Mesendoderm (in vitro differentiated cells): Measurements from ENCODE around the gene PGBD5.

ENCODE experiments used
- DNase-seq: peaks from one replicate; pipeline ENCODE4 v3.0.0; 2013
- H2AK5ac ChIP-seq: 2 replicates; pipeline ENCODE4 v1.6.1; 2013; ENCODE audit warnings: low read length, inconsistent platforms
- H2BK120ac ChIP-seq: 2 replicates; pipeline ENCODE4 v1.6.1; 2013; ENCODE audit warnings: low read depth, mild to moderate bottlenecking, low read length, moderate library complexity, mixed read lengths
- H2BK15ac ChIP-seq: replicated peaks from 2 replicates; pipeline ENCODE4 v1.6.1; 2013; ENCODE audit warnings: low read depth, mild to moderate bottlenecking, moderate library complexity
- H2BK5ac ChIP-seq: 2 replicates; pipeline ENCODE4 v1.6.1; 2013; ENCODE audit warnings: low read length, inconsistent platforms
- H3K18ac ChIP-seq: 2 replicates; pipeline ENCODE4 v1.6.1; 2013; ENCODE audit warnings: mild to moderate bottlenecking, low read length, mixed read lengths
- H3K23ac ChIP-seq: one replicate; pipeline ENCODE4 v1.6.1; 2013; ENCODE audit warnings: low read length
- H3K27ac ChIP-seq: 2 replicates; pipeline ENCODE4 v1.5.1; 2013; ENCODE audit warnings: low read depth, mild to moderate bottlenecking, inconsistent platforms, low read length, moderate library complexity
- H3K27me3 ChIP-seq: 2 replicates; pipeline ENCODE4 v1.6.1; 2013; ENCODE audit warnings: low read length, control low read depth, mild to moderate bottlenecking, inconsistent platforms; ENCODE audit not compliant: insufficient read depth, poor library complexity
- H3K36me3 ChIP-seq: 2 replicates; pipeline ENCODE4 v1.6.1; 2013; ENCODE audit warnings: low read length, inconsistent platforms; ENCODE audit not compliant: control insufficient read depth, insufficient read depth
- H3K4ac ChIP-seq: one replicate; pipeline ENCODE4 v1.6.1; 2013; ENCODE audit warnings: low read depth, mild to moderate bottlenecking, low read length, moderate library complexity
- H3K4me1 ChIP-seq: 2 replicates; pipeline ENCODE4 v1.6.1; 2013; ENCODE audit warnings: low read depth, low read length, inconsistent platforms; ENCODE audit not compliant: control insufficient read depth
- H3K4me2 ChIP-seq: 2 replicates; pipeline ENCODE4 v1.6.1; 2013; ENCODE audit warnings: low read length
- H3K4me3 ChIP-seq: 2 replicates; pipeline ENCODE4 v1.5.1; 2013; ENCODE audit warnings: mild to moderate bottlenecking, low read length
- H3K56ac ChIP-seq: one replicate; pipeline ENCODE4 v1.6.1; 2013; ENCODE audit warnings: low read length
- H3K79me1 ChIP-seq: 2 replicates; pipeline ENCODE4 v1.6.1; 2013; ENCODE audit warnings: low read length, inconsistent platforms
- H3K79me2 ChIP-seq: 2 replicates; pipeline ENCODE4 v1.6.1; 2013; ENCODE audit warnings: mild to moderate bottlenecking, low read length; ENCODE audit not compliant: control insufficient read depth, insufficient read depth
- H3K9ac ChIP-seq: 2 replicates; pipeline ENCODE4 v1.6.1; 2013; ENCODE audit warnings: low read length, inconsistent platforms
- H4K5ac ChIP-seq: one replicate; pipeline ENCODE4 v1.6.1; 2013; ENCODE audit warnings: low read length
- H4K8ac ChIP-seq: one replicate; pipeline ENCODE4 v1.6.1; 2013; ENCODE audit warnings: low read depth, mild to moderate bottlenecking, control low read depth, low read length, moderate library complexity
- WGBS: extraction: QIAGEN DNeasy Blood & Tissue Kit; methylation state at CpG from one replicate; pipeline ENCODE4 v1.1.7; 2013; ENCODE audit warnings: low lambda C conversion rate, missing lambda C conversion rate; ENCODE audit not compliant: insufficient coverage; ENCODE audit errors: extremely low coverage; 5-methylcytosine and 5-hydroxymethylcytosine counted together

PGBD5 gene

DNA sequence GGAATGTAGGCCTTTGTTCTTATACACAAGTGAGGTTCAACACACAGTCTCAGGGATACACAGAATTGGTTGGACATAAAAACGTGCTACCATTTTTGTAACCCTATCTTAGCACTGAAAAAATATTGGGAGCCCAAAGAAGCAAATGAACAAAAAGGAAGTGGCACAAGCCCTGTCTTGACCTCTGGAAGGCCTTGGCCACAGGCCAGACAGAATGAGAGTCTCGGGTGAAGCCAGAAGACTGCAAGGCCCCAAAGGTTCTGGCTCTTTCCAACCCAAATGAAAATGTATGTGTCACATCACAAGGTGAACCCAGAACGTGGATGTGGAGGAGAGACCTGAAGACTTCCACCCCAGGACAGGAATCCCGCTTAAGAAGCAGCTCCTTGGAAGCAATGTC lies 57.3 kb downstream of the PGBD5 start:
- Histone ChIP-seq H3K4me2 (no peak overlapping the region), H3K4ac (no peak overlapping the region), H2AK5ac (no peak overlapping the region), H3K9ac (no peak overlapping the region), H3K27ac (no peak overlapping the region), H4K8ac (no peak overlapping the region), H3K4me1 (no peaks in the 10 kb centered on the region), H3K4me3 (no peak overlapping the region), H2BK15ac (no peak overlapping the region), H3K23ac (no peak overlapping the region), H2BK120ac (no peak overlapping the region), H3K79me1 (no peaks in the 10 kb centered on the region), H4K5ac (no peak overlapping the region), H3K56ac (no peak overlapping the region), H3K18ac (no peak overlapping the region), H3K36me3 (no peaks in the 10 kb centered on the region), H3K27me3 (no peaks in the 10 kb centered on the region), H2BK5ac (no peak overlapping the region), H3K79me2 (no peaks in the 10 kb centered on the region)
- DNase-seq = no peak
- no CpG with 5 or more reads among the region's 4 CpGs for WGBS

DNA sequence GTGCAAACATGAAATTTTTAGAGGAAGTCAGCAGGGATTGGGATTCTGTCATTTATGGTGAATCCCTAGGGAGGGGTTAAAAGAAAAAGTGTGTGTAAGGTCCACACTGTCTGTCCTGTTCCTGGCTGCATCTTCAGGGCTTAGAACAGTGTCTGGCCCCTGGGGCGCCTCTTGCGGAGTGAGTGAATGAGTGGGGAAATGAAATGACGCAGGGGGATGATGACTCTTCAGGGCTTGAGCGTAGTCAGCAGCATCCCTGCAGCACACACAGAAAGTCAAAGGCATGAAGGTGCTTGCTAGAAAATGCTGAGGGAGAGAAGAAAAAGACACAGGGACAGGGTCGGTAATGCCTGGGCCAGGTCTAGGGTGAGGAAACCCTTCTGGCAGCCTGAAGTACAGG lies 57.8 kb downstream of the PGBD5 start:
- Histone ChIP-seq H3K79me1 (no peaks in the 10 kb centered on the region), H3K27me3 (no peaks in the 10 kb centered on the region), H3K36me3 (no peaks in the 10 kb centered on the region), H3K9ac (no peak overlapping the region), H4K8ac (no peak overlapping the region), H3K23ac (no peak overlapping the region), H3K4me1 (no peaks in the 10 kb centered on the region), H2AK5ac (no peak overlapping the region), H3K79me2 (no peaks in the 10 kb centered on the region), H3K27ac (no peak overlapping the region), H2BK120ac (no peak overlapping the region), H3K56ac (no peak overlapping the region), H4K5ac (no peak overlapping the region), H2BK5ac (no peak overlapping the region), H3K4ac (no peak overlapping the region), H3K4me3 (no peak overlapping the region), H2BK15ac (no peak overlapping the region), H3K4me2 (no peak overlapping the region), H3K18ac (no peak overlapping the region)
- WGBS = no CpG with 5 or more reads among the region's 5 CpGs
- DNase-seq = no peak

DNA sequence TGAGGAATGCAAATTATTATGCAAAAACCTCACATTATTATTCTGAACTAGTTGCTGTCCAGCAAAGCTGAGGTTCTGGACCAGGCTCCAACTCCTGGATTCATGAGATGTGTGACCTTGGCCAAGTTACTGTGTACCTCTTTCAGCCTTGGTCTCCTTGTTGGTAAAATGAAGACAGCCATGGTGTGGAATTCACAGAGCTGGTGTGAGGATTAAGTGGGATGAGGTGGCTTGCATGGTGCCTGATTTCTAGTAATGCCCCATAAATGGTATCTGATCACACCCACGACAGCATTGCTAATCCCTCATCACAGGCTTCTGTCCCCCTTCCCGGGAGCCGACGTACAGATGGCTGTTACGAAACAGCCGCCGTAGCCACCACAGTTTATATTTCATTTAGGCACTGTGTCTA lies 59.6 kb downstream of the PGBD5 start:
- no peak overlapping the region for H3K27ac ChIP-seq
- no peaks in the 10 kb centered on the region for H3K79me1 ChIP-seq
- H3K27me3 ChIP-seq = no peaks in the 10 kb centered on the region
- no peak overlapping the region for H4K8ac ChIP-seq
- H2BK5ac ChIP-seq = no peak overlapping the region
- no peak overlapping the region for H2BK120ac ChIP-seq
- no peak overlapping the region for H2AK5ac ChIP-seq
- no peak overlapping the region for H3K4me3 ChIP-seq
- no peak overlapping the region for H4K5ac ChIP-seq
- no peaks in the 10 kb centered on the region for H3K79me2 ChIP-seq
- H3K36me3 ChIP-seq = no peaks in the 10 kb centered on the region
- H3K4me2 ChIP-seq = no peak overlapping the region
- no peak overlapping the region for H2BK15ac ChIP-seq
- WGBS = no CpG with 5 or more reads among the region's 7 CpGs
- no peaks in the 10 kb centered on the region for H3K4me1 ChIP-seq
- no peak overlapping the region for H3K23ac ChIP-seq
- H3K56ac ChIP-seq = no peak overlapping the region
- H3K9ac ChIP-seq = no peak overlapping the region
- no peak for DNase-seq
- no peak overlapping the region for H3K4ac ChIP-seq
- H3K18ac ChIP-seq = no peak overlapping the region

DNA sequence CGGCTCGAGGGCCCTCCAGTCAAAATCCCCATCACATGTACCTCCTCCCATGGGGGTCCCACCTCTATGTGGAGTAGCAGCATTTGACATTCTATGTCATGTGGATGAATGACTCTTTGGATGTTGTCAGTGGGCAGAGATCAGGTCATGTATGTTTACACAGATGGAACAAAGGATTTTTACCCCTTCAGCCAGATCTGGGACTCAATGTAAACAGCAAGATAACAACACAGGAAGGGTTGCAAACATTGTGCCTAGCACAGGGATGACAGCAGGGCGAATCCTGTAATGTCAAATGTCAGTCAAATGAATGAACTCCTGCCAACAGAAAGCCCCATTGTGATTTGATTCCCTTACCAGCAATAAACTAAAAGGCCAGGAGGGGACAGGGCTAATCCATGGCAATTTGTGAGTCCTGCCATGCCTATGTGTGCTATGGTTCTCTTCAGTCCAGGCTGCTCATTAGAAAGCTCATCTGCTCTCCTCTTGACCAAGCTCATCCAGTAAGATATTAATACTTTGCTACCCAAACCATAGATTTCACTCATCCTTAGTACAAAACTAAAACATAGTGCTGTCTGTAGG lies 60.3 kb downstream of the PGBD5 start:
- H3K23ac ChIP-seq = no peak overlapping the region
- H3K56ac ChIP-seq = no peak overlapping the region
- H3K27me3 ChIP-seq = no peaks in the 10 kb centered on the region
- no peaks in the 10 kb centered on the region for H3K79me1 ChIP-seq
- H3K4me1 ChIP-seq = no peaks in the 10 kb centered on the region
- H2AK5ac ChIP-seq = no peak overlapping the region
- no peak overlapping the region for H3K4ac ChIP-seq
- no peak overlapping the region for H2BK120ac ChIP-seq
- no peak overlapping the region for H2BK5ac ChIP-seq
- H4K8ac ChIP-seq = no peak overlapping the region
- no peaks in the 10 kb centered on the region for H3K79me2 ChIP-seq
- peak; percentile 26 for DNase-seq
- H3K4me3 ChIP-seq = no peak overlapping the region
- no CpG with 5 or more reads among the region's 3 CpGs for WGBS
- no peak overlapping the region for H3K4me2 ChIP-seq
- no peak overlapping the region for H3K27ac ChIP-seq
- H3K18ac ChIP-seq = no peak overlapping the region
- no peak overlapping the region for H2BK15ac ChIP-seq
- H3K9ac ChIP-seq = no peak overlapping the region
- H3K36me3 ChIP-seq = no peaks in the 10 kb centered on the region
- no peak overlapping the region for H4K5ac ChIP-seq

DNA sequence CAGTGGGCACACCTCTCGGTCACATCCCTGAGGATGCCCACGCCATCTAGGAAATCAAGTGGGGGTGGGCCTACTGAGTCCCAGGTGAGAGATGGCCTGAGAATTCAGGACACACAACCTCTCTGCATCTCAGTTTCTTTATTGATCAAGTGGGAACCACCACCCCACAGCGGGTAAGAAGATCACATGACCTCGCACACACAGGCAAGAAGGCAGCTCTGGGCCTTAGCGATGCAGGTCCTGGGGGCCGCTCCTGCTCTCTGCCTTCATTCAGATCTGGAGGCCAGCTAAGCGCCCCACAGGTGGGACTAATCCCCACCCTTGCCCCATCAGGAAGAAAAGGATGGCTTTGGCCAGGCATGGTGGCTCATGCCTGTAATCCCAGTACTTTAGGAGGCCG lies 63.2 kb downstream of the PGBD5 start:
- H4K8ac ChIP-seq = no peak overlapping the region
- no peak overlapping the region for H2BK5ac ChIP-seq
- H3K27ac ChIP-seq = no peak overlapping the region
- H3K56ac ChIP-seq = no peak overlapping the region
- no peaks in the 10 kb centered on the region for H3K27me3 ChIP-seq
- no peak overlapping the region for H3K18ac ChIP-seq
- no peak overlapping the region for H3K4ac ChIP-seq
- no peaks in the 10 kb centered on the region for H3K36me3 ChIP-seq
- no peak overlapping the region for H2BK15ac ChIP-seq
- no peak overlapping the region for H3K4me2 ChIP-seq
- no peak overlapping the region for H3K23ac ChIP-seq
- no peaks in the 10 kb centered on the region for H3K4me1 ChIP-seq
- H4K5ac ChIP-seq = no peak overlapping the region
- no peak overlapping the region for H3K9ac ChIP-seq
- H2AK5ac ChIP-seq = no peak overlapping the region
- WGBS = no CpG with 5 or more reads among the region's 8 CpGs
- H3K4me3 ChIP-seq = no peak overlapping the region
- H3K79me1 ChIP-seq = no peaks in the 10 kb centered on the region
- no peak overlapping the region for H2BK120ac ChIP-seq
- DNase-seq = no peak
- H3K79me2 ChIP-seq = no peaks in the 10 kb centered on the region

DNA sequence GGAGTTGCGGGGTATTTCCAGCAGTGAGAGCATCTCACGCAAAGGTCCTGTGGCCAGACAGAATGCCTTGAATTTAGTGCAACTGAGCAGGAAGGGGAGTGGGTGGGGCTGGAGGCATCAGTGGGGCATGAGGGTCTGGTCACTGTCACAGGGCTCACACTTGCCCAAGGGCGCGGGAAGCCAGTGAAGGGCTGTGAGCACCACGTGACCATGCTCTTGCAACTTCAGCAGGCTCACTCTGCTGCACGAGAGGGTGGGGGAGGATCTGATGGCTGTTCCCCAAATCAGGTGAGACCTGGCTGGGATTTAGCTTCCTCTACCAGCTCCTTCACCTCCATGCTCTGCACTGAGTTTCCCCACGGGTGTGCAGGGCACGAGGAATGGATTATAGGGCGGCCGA lies 64.2 kb downstream of the PGBD5 start:
- Histone ChIP-seq H3K18ac (no peak overlapping the region), H3K23ac (no peak overlapping the region), H3K4ac (no peak overlapping the region), H3K4me3 (no peak overlapping the region), H2BK5ac (no peak overlapping the region), H3K27me3 (no peaks in the 10 kb centered on the region), H3K79me1 (no peaks in the 10 kb centered on the region), H4K5ac (no peak overlapping the region), H4K8ac (no peak overlapping the region), H2AK5ac (no peak overlapping the region), H3K79me2 (no peaks in the 10 kb centered on the region), H3K4me2 (no peak overlapping the region), H2BK15ac (no peak overlapping the region), H3K4me1 (no peaks in the 10 kb centered on the region), H3K9ac (no peak overlapping the region), H2BK120ac (no peak overlapping the region), H3K27ac (no peak overlapping the region), H3K56ac (no peak overlapping the region), H3K36me3 (no peaks in the 10 kb centered on the region)
- whole genome bisulfite sequencing = no CpG with 5 or more reads among the region's 10 CpGs
- DNase-seq = no peak
